ENCODE data around the gene EPHB1.

DNA sequence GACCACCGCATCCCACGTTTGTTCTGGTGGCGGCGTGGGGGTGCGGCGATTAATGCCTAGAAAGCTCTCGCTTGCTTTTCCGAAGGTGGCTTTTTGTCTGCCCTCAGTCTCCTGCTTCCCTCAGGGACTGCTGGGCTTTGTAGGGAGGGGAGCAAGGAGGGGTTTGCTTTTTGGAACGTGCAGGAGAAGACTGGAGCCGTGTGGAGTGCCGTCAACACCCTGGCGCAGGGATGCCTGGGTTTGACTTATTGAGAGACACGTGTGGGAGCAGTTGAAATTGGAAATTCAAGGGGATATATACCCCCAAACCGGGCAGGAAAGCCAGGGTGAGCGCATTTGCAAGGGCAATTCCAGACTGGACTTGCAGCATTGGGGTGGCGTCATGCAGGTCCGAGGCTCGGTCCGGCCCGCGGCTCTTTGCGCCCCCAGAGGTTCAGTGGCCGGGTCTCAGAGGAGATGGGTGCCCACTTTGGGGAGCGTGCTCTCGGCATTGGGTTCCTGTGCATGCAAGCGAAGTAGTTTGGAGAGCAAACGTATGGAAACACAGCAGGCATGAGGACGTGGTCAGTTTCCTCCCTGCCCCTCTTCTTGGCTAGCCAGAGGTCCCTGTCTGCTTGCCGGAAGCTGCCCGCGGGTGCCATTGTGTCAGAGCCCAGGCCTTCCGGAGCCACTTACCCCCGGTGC, 2.1 kb downstream of the EPHB1 start:
- no peak for TF ChIP-seq POLR2A (IDR thresholded peaks at IDR 0.05)
- TF ChIP-seq, protein P1, sequence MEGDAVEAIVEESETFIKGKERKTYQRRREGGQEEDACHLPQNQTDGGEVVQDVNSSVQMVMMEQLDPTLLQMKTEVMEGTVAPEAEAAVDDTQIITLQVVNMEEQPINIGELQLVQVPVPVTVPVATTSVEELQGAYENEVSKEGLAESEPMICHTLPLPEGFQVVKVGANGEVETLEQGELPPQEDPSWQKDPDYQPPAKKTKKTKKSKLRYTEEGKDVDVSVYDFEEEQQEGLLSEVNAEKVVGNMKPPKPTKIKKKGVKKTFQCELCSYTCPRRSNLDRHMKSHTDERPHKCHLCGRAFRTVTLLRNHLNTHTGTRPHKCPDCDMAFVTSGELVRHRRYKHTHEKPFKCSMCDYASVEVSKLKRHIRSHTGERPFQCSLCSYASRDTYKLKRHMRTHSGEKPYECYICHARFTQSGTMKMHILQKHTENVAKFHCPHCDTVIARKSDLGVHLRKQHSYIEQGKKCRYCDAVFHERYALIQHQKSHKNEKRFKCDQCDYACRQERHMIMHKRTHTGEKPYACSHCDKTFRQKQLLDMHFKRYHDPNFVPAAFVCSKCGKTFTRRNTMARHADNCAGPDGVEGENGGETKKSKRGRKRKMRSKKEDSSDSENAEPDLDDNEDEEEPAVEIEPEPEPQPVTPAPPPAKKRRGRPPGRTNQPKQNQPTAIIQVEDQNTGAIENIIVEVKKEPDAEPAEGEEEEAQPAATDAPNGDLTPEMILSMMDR (IDR thresholded peaks at IDR 0.05), result no peak
